BJ (cell line): Measurements from ENCODE around the gene OLFM2. TPM values are rescaled to one million over a fixed set of nuclear protein-coding genes. Genes with fewer than 3 reads are reported as not detected.

Experiments used
- CTCF ChIA-PET: fragments of 350-600 bp; formaldehyde crosslinking; extraction: SDS; loops from one replicate; lab custom pipeline; 2021; ENCODE audit warnings: antibody characterized with exemption, inconsistent platforms; lab: Yijun Ruan, JAX
- POLR2A ChIA-PET: fragments of 300-600 bp; sonication (Branson Sonifier 250); formaldehyde crosslinking; extraction: SDS; loops from one replicate; lab custom pipeline; 2021; ENCODE audit warnings: antibody characterized with exemption; lab: Charles Lee
- DNase-seq: peaks from one replicate; pipeline ENCODE4 v3.0.0-alpha.2; 2011; ENCODE audit warnings: low read depth
- H3K27me3 ChIP-seq: 2 replicates; pipeline ENCODE4 v1.6.0; 2011; ENCODE audit warnings: low read length; ENCODE audit not compliant: control insufficient read depth, insufficient read depth
- H3K36me3 ChIP-seq: 2 replicates; pipeline ENCODE4 v1.5.1; 2011; ENCODE audit warnings: low read length; ENCODE audit not compliant: control insufficient read depth, insufficient read depth
- H3K4me3 ChIP-seq: 2 replicates; pipeline ENCODE4 v1.5.1; 2011; ENCODE audit warnings: low read depth, mild to moderate bottlenecking, control low read depth, low read length
- polyA minus RNA-seq: library from RNA; depleted of rRNA, polyadenylated mRNA; stranded (reverse); fragments of >200 nt; gene quantifications from 2 replicates; pipeline ENCODE4 v1.2.3, GENCODE V29; 2011; rRNA and poly(A)+ RNA removed
- polyA plus RNA-seq: library from polyadenylated mRNA; depleted of rRNA; stranded (reverse); fragments of >200 nt; gene quantifications from 2 replicates; pipeline ENCODE4 v1.2.3, GENCODE V29; 2011; rRNA removed
- TF ChIP-seq, protein P1 (sequence below): IDR thresholded peaks from 2 replicates; pipeline ENCODE4 v1.5.1; 2011; ENCODE audit warnings: low read depth, mild to moderate bottlenecking, control low read depth, inconsistent platforms, low read length, moderate library complexity; ENCODE audit not compliant: insufficient read depth

Gene OLFM2
- 35.3 and 88.3 TPM in 2 replicates for polyA plus RNA-seq
- 44.0 and 46.7 TPM in 2 replicates for polyA minus RNA-seq

DNA sequence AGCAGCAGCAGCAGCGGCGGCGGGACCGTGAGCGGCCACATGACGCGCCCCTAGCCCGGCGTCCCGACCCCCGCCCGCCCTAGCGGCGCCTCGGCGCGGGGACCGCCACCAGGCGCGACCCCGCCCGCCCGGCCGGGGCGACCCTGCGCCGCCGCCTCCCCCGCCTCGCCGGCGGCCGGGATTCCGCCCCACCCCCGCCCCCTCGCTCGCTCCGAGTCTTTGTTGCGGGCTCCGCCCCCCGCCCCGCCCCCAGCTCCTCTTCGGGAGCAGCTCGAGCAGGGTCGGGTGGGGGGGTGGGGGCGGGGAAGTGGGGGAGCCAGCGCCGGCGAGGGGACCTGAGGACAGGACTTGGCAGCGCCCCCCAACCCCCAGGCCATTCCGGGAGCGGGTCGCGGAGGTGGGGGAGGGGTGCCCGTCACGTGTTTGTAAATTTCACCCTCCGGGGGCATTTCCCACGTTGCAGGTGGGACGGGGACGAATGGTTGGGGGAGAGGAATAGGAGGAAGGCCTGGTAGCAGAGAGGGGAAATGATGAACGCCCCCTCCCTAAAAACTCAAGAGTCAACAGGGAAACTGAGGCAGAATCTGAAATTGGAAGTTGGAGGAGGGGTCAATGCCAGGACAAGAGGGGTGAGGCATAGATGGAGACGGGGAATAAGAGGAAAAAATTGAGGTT, at the start of gene OLFM2:
Gene OLFM2, minus strand, starts transcription at position 190 of the 675 bp plus-strand sequence. Its CDS starts 149 bp downstream, at position 41.
- no peak for DNase-seq
- ChIA-PET POLR2A (interaction anchor here (0.6 kb wide), 1 partner anchor 72 kb away, joined by 4 read pairs; no protein-coding TSS in a partner anchor), CTCF (interaction anchor here (1.9 kb wide), 1 partner anchor 91 kb away, joined by 17 read pairs; no protein-coding TSS in a partner anchor)
- Histone ChIP-seq H3K4me3 (peak within 1 kb of the TSS; percentile 42), H3K27me3 (peaks cover 18% of the 10 kb centered on the region), H3K36me3 (no peaks in the 10 kb centered on the region)
- TF ChIP-seq, protein P1, sequence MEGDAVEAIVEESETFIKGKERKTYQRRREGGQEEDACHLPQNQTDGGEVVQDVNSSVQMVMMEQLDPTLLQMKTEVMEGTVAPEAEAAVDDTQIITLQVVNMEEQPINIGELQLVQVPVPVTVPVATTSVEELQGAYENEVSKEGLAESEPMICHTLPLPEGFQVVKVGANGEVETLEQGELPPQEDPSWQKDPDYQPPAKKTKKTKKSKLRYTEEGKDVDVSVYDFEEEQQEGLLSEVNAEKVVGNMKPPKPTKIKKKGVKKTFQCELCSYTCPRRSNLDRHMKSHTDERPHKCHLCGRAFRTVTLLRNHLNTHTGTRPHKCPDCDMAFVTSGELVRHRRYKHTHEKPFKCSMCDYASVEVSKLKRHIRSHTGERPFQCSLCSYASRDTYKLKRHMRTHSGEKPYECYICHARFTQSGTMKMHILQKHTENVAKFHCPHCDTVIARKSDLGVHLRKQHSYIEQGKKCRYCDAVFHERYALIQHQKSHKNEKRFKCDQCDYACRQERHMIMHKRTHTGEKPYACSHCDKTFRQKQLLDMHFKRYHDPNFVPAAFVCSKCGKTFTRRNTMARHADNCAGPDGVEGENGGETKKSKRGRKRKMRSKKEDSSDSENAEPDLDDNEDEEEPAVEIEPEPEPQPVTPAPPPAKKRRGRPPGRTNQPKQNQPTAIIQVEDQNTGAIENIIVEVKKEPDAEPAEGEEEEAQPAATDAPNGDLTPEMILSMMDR: no peak

DNA sequence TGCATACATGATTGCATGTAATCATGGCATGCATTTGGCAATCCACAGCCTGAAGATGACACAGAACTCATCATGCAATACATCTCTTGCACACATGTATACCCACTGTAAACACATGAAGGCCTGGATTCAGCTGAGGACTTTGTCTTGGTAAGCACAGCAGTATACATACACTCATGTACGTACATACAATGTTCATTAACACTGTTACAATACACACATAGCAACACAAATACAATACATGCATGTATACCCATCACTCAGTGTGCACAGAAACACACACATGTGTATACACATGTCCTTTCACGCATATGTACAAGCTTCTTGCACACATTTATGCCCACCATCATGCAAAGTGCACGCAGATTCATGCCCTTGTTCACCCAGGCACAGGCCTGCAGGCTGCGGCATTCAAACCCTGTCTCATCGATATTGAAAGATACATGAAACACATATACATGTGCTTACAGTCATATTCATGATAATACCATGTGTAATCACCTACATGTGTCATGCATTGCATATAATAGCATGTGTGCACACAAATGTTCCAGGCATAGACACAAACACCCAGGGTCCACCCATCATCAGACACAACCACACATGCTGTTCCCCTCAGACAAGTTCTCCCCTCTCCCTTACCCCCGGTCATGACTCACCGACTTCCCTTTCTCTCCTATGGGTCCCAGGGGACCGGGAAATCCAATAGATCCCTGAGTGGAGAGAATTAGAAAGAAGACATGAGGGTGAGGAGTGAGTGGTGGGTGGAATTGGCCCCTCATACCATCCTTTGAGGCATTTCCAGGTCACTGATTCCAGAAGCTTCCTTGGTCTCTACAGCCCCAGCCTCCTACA, 45.3 kb upstream of the OLFM2 start:
- CTCF ChIA-PET: interaction anchor here (0.7 to 1.7 kb wide), 2 partner anchors 11 to 19 kb away, joined by 3 to 6 read pairs; no protein-coding TSS in a partner anchor
- Histone ChIP-seq H3K4me3 (no peak overlapping the region), H3K27me3 (no peaks in the 10 kb centered on the region), H3K36me3 (peaks cover 5% of the 10 kb centered on the region; the same call in 1 of the 2 replicates)
- TF ChIP-seq, protein P1: no peak
- POLR2A ChIA-PET: no interaction called here
- no peak for DNase-seq

DNA sequence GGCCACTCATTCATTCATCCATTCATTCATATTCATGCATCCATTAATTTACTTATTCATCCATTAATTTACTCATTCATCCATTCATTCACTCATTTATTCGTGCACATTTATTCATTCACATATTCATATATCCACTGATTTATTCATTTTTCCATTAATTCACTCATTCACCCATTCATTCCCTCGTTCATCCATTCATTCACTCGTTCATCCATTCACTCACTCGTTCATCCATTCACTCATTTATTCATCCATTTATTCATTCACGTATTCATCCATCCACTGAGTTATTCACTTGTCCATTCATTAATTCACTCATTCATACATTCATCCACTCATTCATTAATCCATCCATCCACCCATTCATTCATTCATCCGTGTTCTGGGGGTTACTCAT, 35.8 kb upstream of the OLFM2 start:
- no peaks in the 10 kb centered on the region for H3K27me3 ChIP-seq
- TF ChIP-seq, protein P1: no peak
- peaks cover 4% of the 10 kb centered on the region for H3K36me3 ChIP-seq
- no peak for DNase-seq
- ChIA-PET POLR2A (no interaction called here), CTCF (no interaction called here)
- H3K4me3 ChIP-seq: no peak overlapping the region

DNA sequence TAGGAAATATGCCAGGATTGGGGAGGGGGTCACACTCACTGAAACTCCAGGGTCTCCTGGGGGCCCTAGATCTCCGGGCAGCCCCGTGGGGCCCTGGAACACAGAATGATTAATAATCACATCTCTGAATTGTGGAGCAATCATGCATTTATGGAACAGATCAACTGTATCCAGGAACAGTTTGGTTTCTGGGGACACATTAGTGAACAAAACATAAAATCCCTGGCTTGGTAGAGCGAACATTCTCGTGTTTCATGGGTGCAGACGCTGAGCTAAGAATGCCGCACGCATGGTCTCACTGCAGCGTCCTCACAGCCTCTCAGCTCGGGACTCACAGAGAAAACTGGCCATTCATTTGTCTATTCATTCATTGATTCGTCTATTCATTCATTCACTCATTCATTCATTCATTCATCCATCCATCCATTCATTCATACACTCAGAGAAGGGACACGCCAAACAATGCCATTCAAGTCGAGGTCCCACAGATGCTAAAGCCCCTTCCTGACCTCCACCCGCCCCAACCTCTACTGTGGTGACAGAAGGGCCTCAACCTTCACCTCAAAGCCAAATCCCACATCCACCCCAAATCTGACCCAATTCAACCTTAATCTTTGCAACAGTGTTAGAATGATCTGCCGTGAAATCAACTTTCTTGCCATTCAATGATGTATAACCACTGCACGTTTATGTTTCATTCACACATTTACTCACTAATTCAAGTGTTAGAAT, 35.0 kb upstream of the OLFM2 start:
- H3K4me3 ChIP-seq: no peak overlapping the region
- ChIA-PET POLR2A (no interaction called here), CTCF (interaction anchor here (1.3 kb wide), 1 partner anchor 10 kb away, joined by 4 read pairs; no protein-coding TSS in a partner anchor)
- peaks cover 4% of the 10 kb centered on the region for H3K36me3 ChIP-seq
- DNase-seq: no peak
- TF ChIP-seq, protein P1: no peak
- H3K27me3 ChIP-seq: no peaks in the 10 kb centered on the region
